Measurements from ENCODE around the gene SLC5A6.

The SLC5A6 gene

GRCh38 chr2:27211943-27212625 lies at the start of gene SLC5A6, which contains the start of gene ATRAID:
Gene SLC5A6 (minus strand): TSS chr2:27212268. CDS start chr2:27207650, 4,618 bp downstream.
Gene ATRAID (plus strand): TSS chr2:27212041. CDS start chr2:27212369, 328 bp downstream.
- peak; percentile 82 to 86 for DNase-seq

- no peak for DNase-seq
Observed at GRCh38 chr2:27261241-27261925, 49.3 kb upstream of the SLC5A6 start.

GRCh38 chr2:27258051-27258450 lies 46.0 kb upstream of the SLC5A6 start:
- no peak for DNase-seq

DNA sequence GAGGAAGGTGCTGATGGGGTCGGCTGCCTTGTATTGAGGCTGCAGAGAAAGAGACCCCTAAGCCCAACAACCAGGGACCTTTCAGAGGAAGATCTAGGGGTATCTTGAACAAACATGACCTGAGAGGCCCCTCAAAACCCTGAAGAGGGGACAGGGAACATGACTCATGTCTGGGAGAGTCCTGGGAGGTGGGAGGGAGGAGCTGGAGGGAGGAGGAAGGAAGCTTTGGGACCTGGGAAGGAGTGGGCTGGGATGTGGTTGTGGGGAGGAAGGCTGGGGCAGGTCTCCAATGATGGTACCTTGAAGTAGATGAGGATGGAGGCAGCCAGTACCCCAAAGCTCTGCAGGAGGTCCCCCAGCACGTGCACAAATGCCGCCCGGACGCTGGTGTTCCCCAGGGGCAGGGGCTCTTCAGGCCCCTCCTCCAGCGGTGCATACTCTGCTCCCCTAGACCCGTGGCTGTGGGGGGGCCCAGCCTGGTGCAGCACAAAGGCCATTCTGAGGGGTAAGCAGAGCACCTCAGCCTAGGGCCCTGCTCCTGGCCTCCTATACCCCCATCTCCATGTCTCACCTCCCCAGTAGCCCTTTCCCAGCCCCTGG lies 44.9 kb upstream of the SLC5A6 start:
- DNase-seq, result no peak

DNA sequence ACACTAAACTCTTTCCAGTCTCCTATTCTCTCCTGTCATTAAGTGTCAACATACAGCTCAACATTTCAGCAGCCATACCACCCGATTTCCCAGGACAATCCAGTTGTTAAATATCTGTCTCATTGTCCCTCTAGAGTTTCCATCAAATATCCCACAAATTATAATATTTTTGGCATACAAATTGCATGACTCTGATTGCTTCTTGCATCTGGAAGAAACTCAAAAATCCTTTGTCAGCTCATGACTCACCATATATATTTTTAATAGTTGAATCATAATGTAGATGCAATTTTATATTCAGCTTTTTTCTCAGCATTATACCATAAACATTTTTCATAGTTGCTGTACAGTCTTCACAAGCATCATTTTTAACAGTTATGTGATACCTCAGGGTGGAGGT lies 43.6 kb upstream of the SLC5A6 start:
- DNase-seq, result no peak

DNA sequence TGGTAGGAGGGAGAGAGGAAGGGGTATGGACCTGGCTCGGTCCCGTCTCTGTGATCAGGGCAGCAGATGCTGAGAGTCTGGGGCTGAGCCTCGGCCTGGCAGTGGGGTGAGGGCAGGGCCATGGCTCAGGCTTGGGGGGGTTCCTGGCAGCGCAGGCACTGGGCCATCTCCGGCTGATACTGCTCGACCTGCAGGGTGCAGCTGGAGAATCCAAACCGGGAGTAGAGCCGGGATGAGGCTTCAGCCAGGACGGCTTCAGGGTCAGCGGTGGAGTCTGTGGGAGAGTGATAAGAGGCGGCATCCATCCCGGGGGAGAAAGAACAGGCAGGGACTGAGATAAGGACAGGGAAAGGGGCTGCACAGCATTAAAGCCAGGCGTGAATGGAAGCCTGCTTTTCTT lies 43.1 kb upstream of the SLC5A6 start:
- DNase-seq, result no peak

- no peak for DNase-seq
Observed at GRCh38 chr2:27251766-27252165, 39.7 kb upstream of the SLC5A6 start.

DNA sequence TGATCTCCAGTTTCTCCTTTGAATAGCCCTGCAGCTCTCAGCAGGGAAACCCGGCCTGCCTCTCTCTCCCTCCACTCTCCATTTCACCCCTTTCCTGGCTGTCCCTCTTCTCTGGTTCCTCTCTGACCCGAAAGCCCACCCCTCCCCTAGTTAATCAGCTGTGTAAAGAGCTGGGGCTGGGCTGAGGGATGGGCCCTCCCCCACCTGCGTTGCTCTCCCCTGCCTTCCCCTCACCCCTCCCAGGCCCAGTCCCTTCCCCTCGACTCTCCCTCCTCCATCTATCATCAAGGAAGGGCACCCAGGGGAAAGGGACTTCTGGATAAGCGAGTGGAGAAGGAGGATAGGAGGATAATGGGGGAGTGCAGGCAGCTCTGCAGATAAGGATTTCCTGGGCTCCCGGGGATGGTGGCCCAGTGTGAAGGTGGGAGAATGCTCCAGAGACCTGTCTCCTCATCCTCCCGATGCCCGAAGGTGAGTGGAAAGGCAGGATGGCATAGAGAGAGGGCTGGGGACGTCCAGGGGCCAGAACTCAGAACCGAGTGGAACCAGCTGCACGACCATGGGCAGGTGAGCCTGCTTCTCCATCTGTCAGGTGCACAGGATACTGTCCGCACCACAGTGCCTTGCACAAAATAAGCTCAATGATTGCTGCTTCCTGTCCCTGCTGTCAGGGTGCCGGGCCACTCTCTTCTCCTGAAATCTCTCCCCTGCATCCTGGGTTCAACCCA lies 38.7 kb upstream of the SLC5A6 start:
- no peak for DNase-seq

- DNase-seq, result peak; percentile 58 to 64
Observed at GRCh38 chr2:27249891-27250651, 38.0 kb upstream of the SLC5A6 start.

DNA sequence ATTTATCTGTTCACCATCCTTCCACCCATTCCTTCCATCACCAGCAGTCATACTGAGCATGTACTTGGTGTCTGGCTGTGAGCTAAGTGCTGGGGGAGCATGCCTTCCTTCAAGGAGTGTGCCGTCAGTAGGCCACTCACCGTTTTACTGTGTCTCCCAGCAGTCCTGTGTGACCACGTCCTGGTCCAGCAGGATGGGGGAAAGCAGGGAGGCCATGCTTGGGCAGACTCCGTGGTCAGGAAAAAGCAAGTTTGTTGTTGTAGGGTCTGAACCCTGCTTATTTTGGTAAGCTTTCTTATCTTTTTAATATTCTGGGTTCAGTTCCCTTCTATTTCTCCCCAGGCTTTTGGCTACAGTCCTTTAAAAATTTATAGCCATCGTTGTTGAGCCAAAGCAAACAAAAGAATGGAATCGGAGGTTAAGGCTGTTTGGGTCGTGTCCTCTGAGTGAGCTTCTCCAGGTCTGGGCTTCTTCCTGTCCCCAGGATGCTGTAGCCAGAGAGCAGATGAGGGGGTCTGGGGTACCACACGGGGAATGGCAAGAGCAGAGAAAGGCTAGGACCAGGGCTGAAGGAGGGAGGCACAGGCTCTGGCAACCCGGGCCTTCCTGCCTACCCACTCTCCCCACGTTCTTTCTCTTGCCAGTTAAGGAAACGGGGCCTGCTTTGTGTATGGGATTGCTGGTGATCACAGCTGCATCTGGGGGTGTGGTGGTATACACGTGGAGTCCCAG lies 37.3 kb upstream of the SLC5A6 start:
- DNase-seq, result no peak

- no peak for DNase-seq
Observed at GRCh38 chr2:27247893-27248292, 35.8 kb upstream of the SLC5A6 start.

- no peak for DNase-seq
Observed at GRCh38 chr2:27245626-27246025, 33.6 kb upstream of the SLC5A6 start.

DNA sequence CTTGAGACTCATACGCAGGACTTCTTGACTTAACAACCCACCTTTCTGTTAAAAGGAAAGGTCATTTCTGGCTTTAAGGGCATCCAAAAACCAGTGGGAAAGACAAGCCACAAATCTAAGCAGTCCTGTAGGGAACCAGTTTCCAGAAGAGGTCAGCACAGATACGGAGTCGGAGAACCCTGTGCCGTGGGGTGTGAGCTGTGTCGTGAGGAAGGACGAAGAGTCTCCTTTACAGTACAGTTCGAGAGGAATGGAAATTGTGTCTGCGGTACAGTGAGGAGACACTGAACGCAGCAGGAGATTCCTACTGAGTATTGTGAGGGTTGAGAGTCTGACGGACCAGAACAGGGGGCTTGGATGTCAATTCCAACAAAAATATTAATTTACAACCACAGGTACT lies 33.0 kb upstream of the SLC5A6 start:
- no peak for DNase-seq

DNA sequence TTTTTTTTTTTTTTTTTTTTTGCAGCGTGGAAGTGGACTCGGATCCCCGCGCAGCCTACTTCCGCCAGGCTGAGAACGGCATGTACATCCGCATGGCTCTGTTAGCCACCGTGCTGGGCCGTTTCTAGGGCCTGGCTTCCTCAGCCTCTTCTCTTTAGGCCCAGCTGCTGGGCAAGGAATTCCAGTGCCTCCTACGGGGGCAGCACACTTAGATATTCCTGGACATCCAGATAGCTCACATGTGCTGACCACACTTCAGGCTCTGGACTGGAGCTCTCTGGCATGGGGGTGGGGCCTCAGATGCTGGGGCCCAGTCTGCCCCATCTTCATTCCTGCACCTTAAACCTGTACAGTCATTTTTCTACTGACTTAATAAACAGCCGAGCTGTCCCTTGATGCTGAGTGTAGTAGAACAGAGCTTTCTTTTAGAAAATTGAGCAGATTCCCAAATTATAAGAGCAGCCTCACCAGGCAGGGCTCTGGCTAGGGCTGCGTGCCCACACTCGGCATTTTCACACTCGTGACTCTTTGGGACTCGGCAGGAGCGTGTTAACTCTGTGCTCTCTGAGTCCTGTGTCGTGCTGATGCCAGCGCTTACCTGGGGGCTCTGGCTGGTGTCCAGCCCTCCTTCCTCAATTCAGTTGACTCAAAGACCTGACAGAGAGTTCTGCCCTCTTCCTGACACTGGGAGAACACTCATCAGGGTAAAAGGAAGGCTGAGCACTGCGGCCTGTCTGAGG lies 31.5 kb upstream of the SLC5A6 start:
- no peak for DNase-seq

DNA sequence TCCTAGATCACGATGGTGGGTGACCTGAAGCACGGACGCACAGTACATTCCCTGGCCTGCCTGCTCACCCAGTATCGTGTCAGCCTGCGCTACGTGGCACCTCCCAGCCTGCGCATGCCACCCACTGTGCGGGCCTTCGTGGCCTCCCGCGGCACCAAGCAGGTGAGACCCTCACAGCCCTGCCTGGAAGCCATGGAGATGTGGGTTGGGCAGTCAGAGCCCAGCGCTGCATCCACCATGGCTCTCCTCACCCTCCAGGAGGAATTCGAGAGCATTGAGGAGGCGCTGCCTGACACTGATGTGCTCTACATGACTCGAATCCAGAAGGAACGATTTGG lies 30.5 kb upstream of the SLC5A6 start:
- no peak for DNase-seq

DNA sequence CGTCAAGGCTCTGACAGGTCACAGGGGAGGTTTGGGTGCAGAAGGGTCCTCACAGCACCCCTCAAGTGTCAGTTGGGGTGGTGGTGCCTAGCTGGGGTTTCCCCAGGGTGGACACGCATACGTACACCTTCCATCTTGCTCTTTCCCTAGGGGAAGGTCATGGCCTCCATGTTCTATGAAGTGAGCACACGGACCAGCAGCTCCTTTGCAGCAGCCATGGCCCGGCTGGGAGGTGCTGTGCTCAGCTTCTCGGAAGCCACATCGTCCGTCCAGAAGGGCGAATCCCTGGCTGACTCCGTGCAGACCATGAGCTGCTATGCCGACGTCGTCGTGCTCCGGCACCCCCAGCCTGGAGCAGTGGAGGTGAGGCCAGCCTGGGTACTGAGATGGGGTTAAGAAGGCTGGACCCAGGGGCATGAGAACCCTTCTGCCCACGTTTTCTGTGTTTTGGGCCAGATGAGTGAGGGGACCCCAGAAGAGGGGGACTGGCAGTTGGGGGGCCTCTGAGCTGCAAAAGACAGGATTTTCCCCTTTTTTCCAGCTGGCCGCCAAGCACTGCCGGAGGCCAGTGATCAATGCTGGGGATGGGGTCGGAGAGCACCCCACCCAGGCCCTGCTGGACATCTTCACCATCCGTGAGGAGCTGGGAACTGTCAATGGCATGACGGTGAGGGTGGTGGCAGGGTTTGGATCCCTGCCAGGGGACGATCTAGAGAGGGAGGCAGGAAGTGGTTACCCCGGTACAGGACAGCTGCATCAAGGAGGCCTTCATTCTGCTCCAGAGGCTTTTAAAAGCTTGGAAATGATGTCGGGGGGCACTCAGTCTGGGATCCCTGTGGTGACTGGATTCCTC lies 29.9 kb upstream of the SLC5A6 start:
- no peak for DNase-seq

- no peak for DNase-seq
Observed at GRCh38 chr2:27240406-27240805, 28.3 kb upstream of the SLC5A6 start.

GRCh38 chr2:27238976-27239375 lies 26.9 kb upstream of the SLC5A6 start:
- DNase-seq, result no peak

- no peak for DNase-seq
Observed at GRCh38 chr2:27237341-27237945, 25.4 kb upstream of the SLC5A6 start.

- DNase-seq, result no peak
Observed at GRCh38 chr2:27236626-27237025, 24.6 kb upstream of the SLC5A6 start.

All from stimulated activated CD4-positive, alpha-beta T cell treated with anti-CD3 and anti-CD28 coated beads, Interleukin-2, amount 100 ng/mL, for 48 hours (primary cell).